ENCODE data around the gene LRP6.
"Not testable (repeated sequence)": the region's sequence is repeated elsewhere in the genome, so short reads cannot be mapped to it uniquely, and the experiment has no call there.

The LRP6 gene

GRCh38 chr12:12266873-12267741 is at the start of gene LRP6:
LRP6 (minus strand) TSS chr12:12267044; CDS start chr12:12266735, 309 bp downstream.
- TF ChIP-seq POLR2A (IDR thresholded peaks at IDR 0.05; ENCODE audit: low read length) (peak; percentile 59), GATA1 (IDR thresholded peaks at IDR 0.05; ENCODE audit: low read depth, low read length) (no peak)
- DNase-seq = peak; percentile 95 to 96

GRCh38 chr12:12315838-12316237 is 49.0 kb upstream of the LRP6 start:
- TF ChIP-seq POLR2A (IDR thresholded peaks at IDR 0.05; ENCODE audit: low read length) = no peak
- TF ChIP-seq GATA1 (IDR thresholded peaks at IDR 0.05; ENCODE audit: low read depth, low read length) = no peak
- no peak for DNase-seq

- DNase-seq = not testable (repeated sequence)
These were observed 43.9 kb upstream of the LRP6 start for GRCh38 chr12:12310695-12311094.

GRCh38 chr12:12305568-12306300 is 38.9 kb upstream of the LRP6 start:
- DNase-seq = no peak
- TF ChIP-seq POLR2A (IDR thresholded peaks at IDR 0.05; ENCODE audit: low read length) (no peak), GATA1 (IDR thresholded peaks at IDR 0.05; ENCODE audit: low read depth, low read length) (no peak)

- no peak for DNase-seq
- TF ChIP-seq GATA1 (IDR thresholded peaks at IDR 0.05; ENCODE audit: low read depth, low read length) (no peak), POLR2A (IDR thresholded peaks at IDR 0.05; ENCODE audit: low read length) (no peak)
These were observed 36.1 kb upstream of the LRP6 start for GRCh38 chr12:12302976-12303375.

GRCh38 chr12:12301122-12301521 is 34.3 kb upstream of the LRP6 start:
- TF ChIP-seq GATA1 (IDR thresholded peaks at IDR 0.05; ENCODE audit: low read depth, low read length) (no peak), POLR2A (IDR thresholded peaks at IDR 0.05; ENCODE audit: low read length) (no peak)
- no peak for DNase-seq

- no peak for DNase-seq
- TF ChIP-seq POLR2A (IDR thresholded peaks at IDR 0.05; ENCODE audit: low read length) (no peak), GATA1 (IDR thresholded peaks at IDR 0.05; ENCODE audit: low read depth, low read length) (no peak)
These were observed 30.5 kb upstream of the LRP6 start for GRCh38 chr12:12297201-12297830.

GRCh38 chr12:12294215-12295005 is 27.6 kb upstream of the LRP6 start:
- TF ChIP-seq POLR2A (IDR thresholded peaks at IDR 0.05; ENCODE audit: low read length) (no peak), GATA1 (IDR thresholded peaks at IDR 0.05; ENCODE audit: low read depth, low read length) (no peak)
- DNase-seq = no peak

- TF ChIP-seq POLR2A (IDR thresholded peaks at IDR 0.05; ENCODE audit: low read length) (no peak), GATA1 (IDR thresholded peaks at IDR 0.05; ENCODE audit: low read depth, low read length) (no peak)
- DNase-seq = no peak
These were observed 23.4 kb upstream of the LRP6 start for GRCh38 chr12:12290206-12290605.

- TF ChIP-seq POLR2A (IDR thresholded peaks at IDR 0.05; ENCODE audit: low read length) = no peak
- no peak for TF ChIP-seq GATA1 (IDR thresholded peaks at IDR 0.05; ENCODE audit: low read depth, low read length)
These were observed 19.6 kb upstream of the LRP6 start for GRCh38 chr12:12286441-12286840.

GRCh38 chr12:12282761-12283425 is 16.0 kb upstream of the LRP6 start:
- no peak for DNase-seq
- no peak for TF ChIP-seq POLR2A (IDR thresholded peaks at IDR 0.05; ENCODE audit: low read length)
- TF ChIP-seq GATA1 (IDR thresholded peaks at IDR 0.05; ENCODE audit: low read depth, low read length) = no peak

More at GRCh38 chr12:12286441-12286840, 19.6 kb upstream of the LRP6 start:
- DNase-seq = no peak

- DNase-seq = no peak
- TF ChIP-seq POLR2A (IDR thresholded peaks at IDR 0.05; ENCODE audit: low read length) (no peak), GATA1 (IDR thresholded peaks at IDR 0.05; ENCODE audit: low read depth, low read length) (no peak)
These were observed 15.4 kb upstream of the LRP6 start for GRCh38 chr12:12282202-12282601.

- no peak for DNase-seq
- no peak for TF ChIP-seq POLR2A (IDR thresholded peaks at IDR 0.05; ENCODE audit: low read length)
- TF ChIP-seq GATA1 (IDR thresholded peaks at IDR 0.05; ENCODE audit: low read depth, low read length) = no peak
These were observed 14.3 kb upstream of the LRP6 start for GRCh38 chr12:12281134-12281533.
